K562 (cell line): ENCODE measurements around the gene LRRC3. TPM values are rescaled to one million over a fixed set of nuclear protein-coding genes. Genes with fewer than 3 reads are reported as not detected.
A peak's percentile ranks its signal among the peaks of the same experiment; 100 is the strongest.

Source experiments
- ATAC-seq: fragments of 200-7000 bp; cut with Tn5 transposase; 3 replicates; pipeline ENCODE4 v1.9.1; 2020; ENCODE audit warnings: moderate library complexity
- BruUV-seq: library from RNA; stranded (reverse); fragments of 400-500 nt; replicated peaks from 2 replicates; lab custom pipeline; 2021; lab: Mats Ljungman, UMichigan
- CTCF ChIA-PET: fragments of 300-600 bp; formaldehyde crosslinking; extraction: SDS; loops from one replicate; lab custom pipeline; 2021; ENCODE audit warnings: low intra/inter-chr PET ratio; lab: Yijun Ruan, JAX
- POLR2A ChIA-PET: fragments of 300-600, 350-650 bp; sonication (Branson Sonifier 250); formaldehyde crosslinking; extraction: SDS; loops from one replicate; lab custom pipeline; 2021; ENCODE audit warnings: antibody characterized with exemption, inconsistent platforms; lab: Yijun Ruan, JAX
- DNase-seq, 4 experiments: peaks; one replicate each; pipeline versions ENCODE4 v3.0.0 to v3.0.0-alpha.2; 2011 to 2018; ENCODE audit warnings: low spot score in 3 of 4, mixed read lengths in 3 of 4; ENCODE audit errors: extremely low read depth in 1 of 4
- FAIRE-seq: peaks from 2 replicates; lab custom pipeline; 2011; peaks lifted over from hg19 to GRCh38; lab: Jason Lieb, UNC
- H2AFZ ChIP-seq: 2 replicates; pipeline ENCODE4 v1.6.0; 2011; ENCODE audit warnings: low read depth, low read length, control low read depth, inconsistent platforms
- H3K27ac ChIP-seq: fragments of 200-600 bp; 3 replicates; pipeline ENCODE4 v1.8.0; 2011; ENCODE audit warnings: low read depth, mild to moderate bottlenecking, control low read depth, inconsistent platforms, low read length, moderate library complexity, mixed read lengths; ENCODE audit errors: extremely low read depth
- H3K27me3 ChIP-seq, 2 experiments: fragments of 300-600 bp in 1 of 2; 2 replicates in 1 of 2; 3 replicates in 1 of 2; pipeline versions ENCODE4 v1.6.0 to v1.8.0; 2011; ENCODE audit warnings: inconsistent platforms in 2 of 2, low read length in 2 of 2, mild to moderate bottlenecking in 1 of 2, mixed read lengths in 1 of 2, moderate library complexity in 1 of 2; ENCODE audit not compliant: control insufficient read depth in 2 of 2, insufficient read depth in 2 of 2
- H3K36me3 ChIP-seq: fragments of 300-600 bp; 3 replicates; pipeline ENCODE4 v1.8.0; 2011; ENCODE audit warnings: mild to moderate bottlenecking, low read length, inconsistent platforms; ENCODE audit not compliant: control insufficient read depth, insufficient read depth
- H3K4me1 ChIP-seq, 2 experiments: fragments of 200-600 bp in 1 of 2; replicated peaks in 1 of 2; 2 replicates in 1 of 2; 3 replicates in 1 of 2; pipeline versions ENCODE4 v1.5.1 to v1.8.0; 2011; ENCODE audit warnings: inconsistent platforms in 2 of 2, low read length in 2 of 2, mild to moderate bottlenecking in 1 of 2, mixed read lengths in 1 of 2, moderate library complexity in 1 of 2; ENCODE audit not compliant: control insufficient read depth in 2 of 2, insufficient read depth in 2 of 2
- H3K4me2 ChIP-seq: 2 replicates; pipeline ENCODE4 v1.6.1; 2011; ENCODE audit warnings: low read length, control low read depth, inconsistent platforms, mixed read lengths; ENCODE audit not compliant: insufficient read depth
- H3K4me3 ChIP-seq: fragments of 200-600 bp; sonication (generic), shearing (Covaris generic); 2 replicates; pipeline ENCODE4 v1.5.1; 2016; ENCODE audit warnings: control low read depth, inconsistent platforms
- H3K79me2 ChIP-seq: fragments of 200-600 bp; 3 replicates; pipeline ENCODE4 v1.8.0; 2011; ENCODE audit warnings: low read length, inconsistent platforms; ENCODE audit not compliant: control insufficient read depth, insufficient read depth
- H3K9ac ChIP-seq, 2 experiments: 2 replicates each; pipeline versions ENCODE4 v1.6.0 to v1.6.1; 2011; ENCODE audit warnings: low read depth in 2 of 2, low read length in 2 of 2, control low read depth in 1 of 2, inconsistent platforms in 1 of 2, mild to moderate bottlenecking in 1 of 2, mixed read lengths in 1 of 2; ENCODE audit not compliant: insufficient read depth in 1 of 2
- H3K9me1 ChIP-seq: one replicate; pipeline ENCODE4 v1.6.0; 2011; ENCODE audit warnings: inconsistent platforms, mild to moderate bottlenecking, low read length, moderate library complexity; ENCODE audit not compliant: control insufficient read depth, insufficient read depth
- H3K9me3 ChIP-seq: replicated peaks from 2 replicates; pipeline ENCODE4 v1.5.1; 2011; ENCODE audit warnings: low read depth, low read length, inconsistent platforms; ENCODE audit not compliant: control insufficient read depth, insufficient read depth
- H4K20me1 ChIP-seq: replicated peaks from 2 replicates; pipeline ENCODE4 v1.6.1; 2011; ENCODE audit warnings: low read length, inconsistent platforms, mixed read lengths; ENCODE audit not compliant: control insufficient read depth, insufficient read depth
- CBFA2T3 ChIP-seq: fragments of 450-650 bp; IDR thresholded peaks from 2 replicates; pipeline ENCODE4 v1.6.1; 2017
- E2F1 ChIP-seq: sonication (generic); formaldehyde crosslinking; IDR thresholded peaks from 2 replicates; pipeline ENCODE4 v1.8.1; 2023; ENCODE audit warnings: mild to moderate bottlenecking, missing genetic modification reagents, moderate library complexity
- EWSR1 ChIP-seq: fragments of 450-650 bp; IDR thresholded peaks from 2 replicates; pipeline ENCODE4 v1.6.1; 2018; ENCODE audit warnings: borderline replicate concordance, mild to moderate bottlenecking, low read depth, moderate library complexity; ENCODE audit not compliant: partially characterized antibody
- MTA3 ChIP-seq: fragments of 450-650 bp; formaldehyde crosslinking; IDR thresholded peaks from 2 replicates; pipeline ENCODE4 v1.6.1; 2017; ENCODE audit warnings: mild to moderate bottlenecking, borderline replicate concordance
- RERE ChIP-seq: sonication (generic); formaldehyde crosslinking; IDR thresholded peaks from 2 replicates; pipeline ENCODE4 v1.8.0; 2023; ENCODE audit warnings: missing genetic modification reagents, mild to moderate bottlenecking, borderline replicate concordance
- STAT5A ChIP-seq: IDR thresholded peaks from 2 replicates; pipeline ENCODE4 v1.6.1; 2012; ENCODE audit warnings: low read length, inconsistent platforms, borderline replicate concordance
- ZNF224 ChIP-seq: sonication (generic); formaldehyde crosslinking; IDR thresholded peaks from 2 replicates; pipeline ENCODE4 v1.8.0; 2022; ENCODE audit warnings: mild to moderate bottlenecking, missing genetic modification reagents
- WGBS: fragments of 100-300 bp; shearing (Covaris generic); methylation state at CpG from one replicate; pipeline ENCODE4 v1.1.6; 2016; ENCODE audit warnings: low coverage, mixed read lengths; ENCODE audit not compliant: insufficient coverage; ENCODE audit errors: missing lambda C conversion rate; 5-methylcytosine and 5-hydroxymethylcytosine counted together
- in situ Hi-C: fragments of 300-500 bp; cut with MboI; formaldehyde crosslinking; loops from 4 replicates; pipeline ENCODE4 v1.15.0; 2018; ENCODE audit warnings: inconsistent platforms, mixed read lengths
- intact Hi-C: fragments of 100-400 bp; cut with micrococcal nuclease; formaldehyde crosslinking; loops from 2 replicates; pipeline ENCODE4 v1.14.2; 2022
- polyA plus RNA-seq, 8 experiments: library from polyadenylated mRNA; depleted of rRNA in 4 of 8; stranded (reverse) in 5 of 8; unstranded in 3 of 8; fragments of >200 nt; fragmentation: Nextera tagmentation in 2 of 8; fragmentation: Illumina TruSeq in 1 of 8; extraction: Ambion mirVana in 2 of 8; extraction: Trizol in 1 of 8; gene quantifications; 2 replicates each; pipeline versions ENCODE4 v1.2.1 to v1.2.3, GENCODE V29; 2011 to 2014; ENCODE audit warnings: inconsistent platforms in 1 of 8, missing spikeins in 1 of 8
- total RNA-seq, 7 experiments: library from RNA; depleted of rRNA in 6 of 7; stranded (reverse); fragments of >200 nt in 6 of 7; fragmentation: Illumina TruSeq in 2 of 7; extraction: Trizol in 2 of 7; gene quantifications; 2 replicates each; pipeline versions ENCODE4 v1.2.1 to v1.2.3, GENCODE V29; 2011 to 2021; ENCODE audit warnings: low replicate concordance in 1 of 7

LRRC3 gene
- total and polyA plus RNA-seq, 9 of the 15 experiments (the other 6 are each of a cell fraction or from before 2014, with no cell fraction given): 0.04 TPM; not detected in 7

- intact Hi-C loops: no loop called here
- WGBS: 0% methylated on average over 28 of the region's 28 CpGs
These were observed 5.6 kb upstream of the LRRC3 start for GRCh38 chr21:44449473-44450363.

More at GRCh38 chr21:44449473-44450363, 5.6 kb upstream of the LRRC3 start:
- no peak for ATAC-seq
- Histone ChIP-seq H3K9ac (no peak overlapping the region), H3K9me1 (no peaks in the 10 kb centered on the region), H3K9me3 (no peaks in the 10 kb centered on the region), H3K27ac (no peak overlapping the region), H3K4me3 (no peak overlapping the region), H2AFZ (no peak overlapping the region), H3K36me3 (no peaks in the 10 kb centered on the region), H3K79me2 (no peaks in the 10 kb centered on the region), H3K4me2 (no peak overlapping the region), H4K20me1 (no peaks in the 10 kb centered on the region), H3K27me3 (peaks cover 46 to 65% of the 10 kb centered on the region in 2 experiments), H3K4me1 (peaks cover 0 to 4% of the 10 kb centered on the region in 2 experiments; a peak in 1 of 5 replicates)
- no TSS peak for BruUV-seq
- POLR2A ChIA-PET: interaction anchor here (0.6 to 1.6 kb wide), 3 partner anchors 12 to 279 kb away, joined by 3 to 6 read pairs (median 4); no protein-coding TSS in a partner anchor
- no peak for DNase-seq
- CTCF ChIA-PET: no interaction called here
- TF ChIP-seq RERE (CRISPR knock-in tag) (no peak), STAT5A (no peak), EWSR1 (no peak), MTA3 (no peak), E2F1 (no peak), ZNF224 (no peak), CBFA2T3 (peak; percentile 11; the same call in 1 of the 2 replicates)
- in situ Hi-C loops: no loop called here
- no peak for FAIRE-seq
